Liver (tissue), 9 donors: Measurements from ENCODE around the gene RGS13. TPM values are rescaled to one million over a fixed set of nuclear protein-coding genes. Genes with fewer than 3 reads are reported as not detected.
A peak's percentile ranks its signal among the peaks of the same experiment; 100 is the strongest.

Experiments used
- DNase-seq: peaks from one replicate; pipeline ENCODE4 v3.0.0-alpha.2; 2017; ENCODE audit warnings: low spot score
- H3K27ac ChIP-seq, 2 donors: one replicate each; pipeline ENCODE4 v1.7.0; 2013; ENCODE audit warnings: inconsistent platforms in 2 of 2, low read length in 2 of 2, control low read depth in 1 of 2, low read depth in 1 of 2, mild to moderate bottlenecking in 1 of 2
- H3K27me3 ChIP-seq, 4 donors: one replicate each; pipeline versions ENCODE4 v1.6.1 to v1.7.0; 2013; ENCODE audit warnings: low read length in 3 of 4, inconsistent platforms in 1 of 4, mild to moderate bottlenecking in 1 of 4, moderate library complexity in 1 of 4; ENCODE audit not compliant: control insufficient read depth in 4 of 4, insufficient read depth in 4 of 4
- H3K36me3 ChIP-seq, 4 donors: one replicate each; pipeline versions ENCODE4 v1.6.1 to v1.7.0; 2013; ENCODE audit warnings: low read length in 3 of 4, mild to moderate bottlenecking in 3 of 4, low read depth in 1 of 4, moderate library complexity in 1 of 4; ENCODE audit not compliant: control insufficient read depth in 4 of 4, insufficient read depth in 3 of 4
- H3K4me1 ChIP-seq, 4 donors: one replicate each; pipeline versions ENCODE4 v1.6.1 to v1.7.0; 2013; ENCODE audit warnings: low read length in 3 of 4, mild to moderate bottlenecking in 3 of 4, moderate library complexity in 1 of 4; ENCODE audit not compliant: control insufficient read depth in 4 of 4, insufficient read depth in 4 of 4
- H3K4me3 ChIP-seq, 3 donors: one replicate each; pipeline versions ENCODE4 v1.6.1 to v1.7.0; 2013; ENCODE audit warnings: low read length in 3 of 3, control low read depth in 1 of 3, low read depth in 1 of 3, mild to moderate bottlenecking in 1 of 3
- H3K9ac ChIP-seq, 2 donors: one replicate each; pipeline ENCODE4 v1.7.0; 2013; ENCODE audit warnings: low read length in 2 of 2, mild to moderate bottlenecking in 2 of 2, moderate library complexity in 2 of 2, control low read depth in 1 of 2, low read depth in 1 of 2
- H3K9me3 ChIP-seq, 4 donors: one replicate each; pipeline versions ENCODE4 v1.6.1 to v1.7.0; 2013; ENCODE audit warnings: low read length in 3 of 4; ENCODE audit not compliant: control insufficient read depth in 4 of 4
- EGR1 ChIP-seq, 2 donors: IDR thresholded peaks; 2 replicates each; pipeline ENCODE4 v1.6.1; 2016 to 2018; ENCODE audit warnings: antibody characterized with exemption in 2 of 2, low read depth in 2 of 2
- FOXA1 ChIP-seq: IDR thresholded peaks from 2 replicates; pipeline ENCODE4 v1.6.1; 2016; ENCODE audit warnings: antibody characterized with exemption
- FOXA2 ChIP-seq: IDR thresholded peaks from 2 replicates; pipeline ENCODE4 v1.6.1; 2016; ENCODE audit warnings: antibody characterized with exemption
- HNF4A ChIP-seq, 2 donors: conservative IDR thresholded peaks; 2 replicates each; pipeline ENCODE4 v1.6.1; 2016; ENCODE audit warnings: antibody characterized with exemption in 2 of 2, mild to moderate bottlenecking in 2 of 2
- HNF4G ChIP-seq: IDR thresholded peaks from 2 replicates; pipeline ENCODE4 v1.6.1; 2016; ENCODE audit warnings: antibody characterized with exemption
- NR2F2 ChIP-seq: IDR thresholded peaks from 2 replicates; pipeline ENCODE4 v1.6.1; 2016; ENCODE audit warnings: antibody characterized with exemption
- RAD21 ChIP-seq, 2 donors: IDR thresholded peaks; 2 replicates each; pipeline ENCODE4 v1.6.1; 2016; ENCODE audit warnings: antibody characterized with exemption in 2 of 2, mild to moderate bottlenecking in 2 of 2
- RXRA ChIP-seq, 2 donors: IDR thresholded peaks; 2 replicates each; pipeline ENCODE4 v1.6.1; 2017 to 2018; ENCODE audit warnings: antibody characterized with exemption in 2 of 2, mild to moderate bottlenecking in 1 of 2
- SP1 ChIP-seq: IDR thresholded peaks from 2 replicates; pipeline ENCODE4 v1.6.1; 2018; ENCODE audit warnings: antibody characterized with exemption, mild to moderate bottlenecking
- TAF1 ChIP-seq: conservative IDR thresholded peaks from 2 replicates; pipeline ENCODE4 v1.6.1; 2016; ENCODE audit warnings: antibody characterized with exemption, mild to moderate bottlenecking
- WGBS: extraction: QIAGEN DNeasy Blood & Tissue Kit; methylation state at CpG from one replicate; pipeline ENCODE4 v1.1.7; 2013; 5-methylcytosine and 5-hydroxymethylcytosine counted together
- polyA plus RNA-seq, 2 donors: library from polyadenylated mRNA; stranded (reverse) in 1 of 2; unstranded in 1 of 2; fragments of 200-250 nt in 1 of 2; fragments of >200 nt in 1 of 2; fragmentation: Nextera tagmentation in 1 of 2; extraction: Ambion mirVana in 1 of 2; gene quantifications; one replicate each; pipeline versions ENCODE4 v1.2.1 to v1.2.3, GENCODE V29; 2013 to 2015
- total RNA-seq, 2 donors: library from RNA; depleted of rRNA; stranded (reverse); fragments of >200 nt; gene quantifications; one replicate each; pipeline ENCODE4 v1.2.3, GENCODE V29; 2014
- TF ChIP-seq, protein P1 (sequence below): IDR thresholded peaks from 2 replicates; pipeline ENCODE4 v1.6.1; 2016; ENCODE audit warnings: antibody characterized with exemption, mild to moderate bottlenecking
- TF ChIP-seq, protein P2 (sequence below): fragments of 150-350 bp; IDR thresholded peaks from 2 replicates; pipeline ENCODE4 v1.5.1; 2017; ENCODE audit warnings: improper control_type of control experiment, low read depth, low read length; ENCODE audit not compliant: missing input control
- TF ChIP-seq, protein P3 (sequence below): IDR thresholded peaks from 2 replicates; pipeline ENCODE4 v1.6.1; 2016; ENCODE audit warnings: antibody characterized with exemption
- TF ChIP-seq, protein P4 (sequence below): IDR thresholded peaks from 2 replicates; pipeline ENCODE4 v1.6.1; 2016; ENCODE audit warnings: antibody characterized with exemption
- donor health status: healthy.
- donor health status: healthy.
- donor health status: healthy.
- donor health status: healthy.
- donor health status: healthy.

RGS13 gene
- total and polyA plus RNA-seq, 4 donors: under 0.01 to 0.05 TPM; not detected in 2

GRCh38 chr1:192602757-192603156, 33.2 kb upstream of the RGS13 start:
- peak overlapping the region; percentile 53 to 76 for H3K27ac ChIP-seq
- no peak for DNase-seq
- WGBS: 87% methylated on average over 1 of the region's 1 CpG

DNA sequence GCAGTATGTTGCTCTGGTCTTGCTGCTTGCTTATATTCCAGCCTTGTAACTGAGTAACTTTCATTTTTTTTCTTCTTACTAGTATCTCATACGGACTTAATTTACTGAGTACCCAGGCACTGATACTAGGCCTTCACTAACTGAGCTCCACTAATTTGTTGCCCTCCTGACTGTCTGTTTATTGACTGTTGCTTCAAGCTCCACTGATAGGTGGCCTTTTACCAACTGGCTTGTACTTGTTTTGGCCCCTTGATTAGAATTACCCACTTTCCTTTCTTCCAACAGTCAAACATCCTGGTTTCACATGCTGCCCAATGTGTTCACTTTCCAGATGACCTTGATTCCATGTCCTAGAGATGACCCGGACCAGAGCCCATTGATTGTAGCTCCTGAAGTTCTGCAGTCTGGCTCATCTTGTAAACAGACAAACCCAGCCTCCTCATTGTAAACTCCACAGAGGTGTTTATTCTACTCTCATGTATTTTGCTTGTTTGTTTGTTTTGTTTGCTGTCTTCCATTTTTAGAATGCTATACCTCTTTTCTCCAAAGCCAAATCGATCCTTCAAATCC, 32.6 kb upstream of the RGS13 start:
- H3K27ac ChIP-seq: peak overlapping the region; percentile 53 to 76
- WGBS: 32% methylated on average over 3 of the region's 3 CpGs
- H3K36me3 ChIP-seq: no peaks in the 10 kb centered on the region
- TF ChIP-seq HNF4A (conservative IDR thresholded peaks at IDR 0.05): peak; percentile 12 to 22
- TF ChIP-seq RAD21 (IDR thresholded peaks at IDR 0.05): no peak
- TF ChIP-seq RXRA (IDR thresholded peaks at IDR 0.05): peak in 1 of 2 donors; percentile 44
- peak; percentile 22 for TF ChIP-seq FOXA2
- H3K4me1 ChIP-seq: peaks cover 0 to 7% (median 3%) of the 10 kb centered on the region in 4 donors
- H3K9ac ChIP-seq: no peak overlapping the region
- no peaks in the 10 kb centered on the region for H3K9me3 ChIP-seq
- no peak for DNase-seq
- H3K27me3 ChIP-seq: no peaks in the 10 kb centered on the region
- H3K4me3 ChIP-seq: no peak overlapping the region

More at GRCh38 chr1:192602757-192603156, 33.2 kb upstream of the RGS13 start:
- Histone ChIP-seq H3K4me1 (peaks cover 0 to 7% (median 3%) of the 10 kb centered on the region in 4 donors), H3K4me3 (no peak overlapping the region), H3K9me3 (no peaks in the 10 kb centered on the region), H3K27me3 (no peaks in the 10 kb centered on the region), H3K9ac (no peak overlapping the region), H3K36me3 (no peaks in the 10 kb centered on the region)
- TF ChIP-seq HNF4G (no peak), HNF4A (conservative IDR thresholded peaks at IDR 0.05) (no peak), SP1 (no peak), EGR1 (IDR thresholded peaks at IDR 0.05; ENCODE audit: low read depth in 2 of 2) (no peak), TAF1 (no peak), RAD21 (IDR thresholded peaks at IDR 0.05) (no peak), NR2F2 (no peak), FOXA1 (no peak)
- TF ChIP-seq, protein P1, sequence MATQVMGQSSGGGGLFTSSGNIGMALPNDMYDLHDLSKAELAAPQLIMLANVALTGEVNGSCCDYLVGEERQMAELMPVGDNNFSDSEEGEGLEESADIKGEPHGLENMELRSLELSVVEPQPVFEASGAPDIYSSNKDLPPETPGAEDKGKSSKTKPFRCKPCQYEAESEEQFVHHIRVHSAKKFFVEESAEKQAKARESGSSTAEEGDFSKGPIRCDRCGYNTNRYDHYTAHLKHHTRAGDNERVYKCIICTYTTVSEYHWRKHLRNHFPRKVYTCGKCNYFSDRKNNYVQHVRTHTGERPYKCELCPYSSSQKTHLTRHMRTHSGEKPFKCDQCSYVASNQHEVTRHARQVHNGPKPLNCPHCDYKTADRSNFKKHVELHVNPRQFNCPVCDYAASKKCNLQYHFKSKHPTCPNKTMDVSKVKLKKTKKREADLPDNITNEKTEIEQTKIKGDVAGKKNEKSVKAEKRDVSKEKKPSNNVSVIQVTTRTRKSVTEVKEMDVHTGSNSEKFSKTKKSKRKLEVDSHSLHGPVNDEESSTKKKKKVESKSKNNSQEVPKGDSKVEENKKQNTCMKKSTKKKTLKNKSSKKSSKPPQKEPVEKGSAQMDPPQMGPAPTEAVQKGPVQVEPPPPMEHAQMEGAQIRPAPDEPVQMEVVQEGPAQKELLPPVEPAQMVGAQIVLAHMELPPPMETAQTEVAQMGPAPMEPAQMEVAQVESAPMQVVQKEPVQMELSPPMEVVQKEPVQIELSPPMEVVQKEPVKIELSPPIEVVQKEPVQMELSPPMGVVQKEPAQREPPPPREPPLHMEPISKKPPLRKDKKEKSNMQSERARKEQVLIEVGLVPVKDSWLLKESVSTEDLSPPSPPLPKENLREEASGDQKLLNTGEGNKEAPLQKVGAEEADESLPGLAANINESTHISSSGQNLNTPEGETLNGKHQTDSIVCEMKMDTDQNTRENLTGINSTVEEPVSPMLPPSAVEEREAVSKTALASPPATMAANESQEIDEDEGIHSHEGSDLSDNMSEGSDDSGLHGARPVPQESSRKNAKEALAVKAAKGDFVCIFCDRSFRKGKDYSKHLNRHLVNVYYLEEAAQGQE: no peak
- TF ChIP-seq, protein P2, sequence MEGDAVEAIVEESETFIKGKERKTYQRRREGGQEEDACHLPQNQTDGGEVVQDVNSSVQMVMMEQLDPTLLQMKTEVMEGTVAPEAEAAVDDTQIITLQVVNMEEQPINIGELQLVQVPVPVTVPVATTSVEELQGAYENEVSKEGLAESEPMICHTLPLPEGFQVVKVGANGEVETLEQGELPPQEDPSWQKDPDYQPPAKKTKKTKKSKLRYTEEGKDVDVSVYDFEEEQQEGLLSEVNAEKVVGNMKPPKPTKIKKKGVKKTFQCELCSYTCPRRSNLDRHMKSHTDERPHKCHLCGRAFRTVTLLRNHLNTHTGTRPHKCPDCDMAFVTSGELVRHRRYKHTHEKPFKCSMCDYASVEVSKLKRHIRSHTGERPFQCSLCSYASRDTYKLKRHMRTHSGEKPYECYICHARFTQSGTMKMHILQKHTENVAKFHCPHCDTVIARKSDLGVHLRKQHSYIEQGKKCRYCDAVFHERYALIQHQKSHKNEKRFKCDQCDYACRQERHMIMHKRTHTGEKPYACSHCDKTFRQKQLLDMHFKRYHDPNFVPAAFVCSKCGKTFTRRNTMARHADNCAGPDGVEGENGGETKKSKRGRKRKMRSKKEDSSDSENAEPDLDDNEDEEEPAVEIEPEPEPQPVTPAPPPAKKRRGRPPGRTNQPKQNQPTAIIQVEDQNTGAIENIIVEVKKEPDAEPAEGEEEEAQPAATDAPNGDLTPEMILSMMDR: no peak
- TF ChIP-seq, protein P3, sequence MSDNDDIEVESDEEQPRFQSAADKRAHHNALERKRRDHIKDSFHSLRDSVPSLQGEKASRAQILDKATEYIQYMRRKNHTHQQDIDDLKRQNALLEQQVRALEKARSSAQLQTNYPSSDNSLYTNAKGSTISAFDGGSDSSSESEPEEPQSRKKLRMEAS: no peak
- TF ChIP-seq, protein P4, sequence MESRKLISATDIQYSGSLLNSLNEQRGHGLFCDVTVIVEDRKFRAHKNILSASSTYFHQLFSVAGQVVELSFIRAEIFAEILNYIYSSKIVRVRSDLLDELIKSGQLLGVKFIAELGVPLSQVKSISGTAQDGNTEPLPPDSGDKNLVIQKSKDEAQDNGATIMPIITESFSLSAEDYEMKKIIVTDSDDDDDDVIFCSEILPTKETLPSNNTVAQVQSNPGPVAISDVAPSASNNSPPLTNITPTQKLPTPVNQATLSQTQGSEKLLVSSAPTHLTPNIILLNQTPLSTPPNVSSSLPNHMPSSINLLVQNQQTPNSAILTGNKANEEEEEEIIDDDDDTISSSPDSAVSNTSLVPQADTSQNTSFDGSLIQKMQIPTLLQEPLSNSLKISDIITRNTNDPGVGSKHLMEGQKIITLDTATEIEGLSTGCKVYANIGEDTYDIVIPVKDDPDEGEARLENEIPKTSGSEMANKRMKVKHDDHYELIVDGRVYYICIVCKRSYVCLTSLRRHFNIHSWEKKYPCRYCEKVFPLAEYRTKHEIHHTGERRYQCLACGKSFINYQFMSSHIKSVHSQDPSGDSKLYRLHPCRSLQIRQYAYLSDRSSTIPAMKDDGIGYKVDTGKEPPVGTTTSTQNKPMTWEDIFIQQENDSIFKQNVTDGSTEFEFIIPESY: no peak
